GM12874 (cell line): ENCODE measurements around the gene SLC25A11.

Source experiments
- CTCF ChIP-seq: IDR thresholded peaks from 2 replicates; pipeline ENCODE4 v1.5.1; 2011; ENCODE audit warnings: low read depth, mild to moderate bottlenecking, control low read depth, low read length, moderate library complexity; ENCODE audit not compliant: insufficient read depth

The SLC25A11 gene

DNA sequence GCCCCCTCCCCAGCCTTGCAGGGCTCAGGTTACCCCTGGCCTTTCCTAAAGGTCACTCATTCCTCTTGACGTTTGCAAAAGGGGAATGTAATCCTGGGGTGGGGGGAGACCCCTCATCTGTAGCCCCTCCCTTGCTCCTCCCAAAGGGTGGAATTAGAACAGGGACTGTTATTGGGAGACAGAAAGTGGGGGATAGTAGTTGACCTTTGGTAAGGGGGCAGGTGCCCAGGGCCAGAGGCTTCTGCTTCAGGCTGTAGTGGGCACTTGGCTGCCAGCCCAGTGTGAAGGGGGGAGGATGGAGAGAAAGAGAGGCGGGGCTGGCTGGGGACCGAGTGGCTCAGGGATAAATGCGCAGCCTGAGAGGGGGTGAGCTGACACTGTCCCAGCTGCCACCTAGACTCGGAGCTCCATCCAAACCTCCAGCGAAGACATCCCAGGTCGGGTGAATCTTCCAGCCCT, 10.9 kb upstream of the SLC25A11 start, which contains the start of gene ENO3:
ENO3 (plus strand) TSS at position 374 of the 459 bp plus-strand sequence. CDS start 711 bp downstream, outside the sequence.
- no peak for TF ChIP-seq CTCF

- TF ChIP-seq CTCF = no peak
Observed at GRCh38 chr17:4950075-4950745, 10.4 kb upstream of the SLC25A11 start.

DNA sequence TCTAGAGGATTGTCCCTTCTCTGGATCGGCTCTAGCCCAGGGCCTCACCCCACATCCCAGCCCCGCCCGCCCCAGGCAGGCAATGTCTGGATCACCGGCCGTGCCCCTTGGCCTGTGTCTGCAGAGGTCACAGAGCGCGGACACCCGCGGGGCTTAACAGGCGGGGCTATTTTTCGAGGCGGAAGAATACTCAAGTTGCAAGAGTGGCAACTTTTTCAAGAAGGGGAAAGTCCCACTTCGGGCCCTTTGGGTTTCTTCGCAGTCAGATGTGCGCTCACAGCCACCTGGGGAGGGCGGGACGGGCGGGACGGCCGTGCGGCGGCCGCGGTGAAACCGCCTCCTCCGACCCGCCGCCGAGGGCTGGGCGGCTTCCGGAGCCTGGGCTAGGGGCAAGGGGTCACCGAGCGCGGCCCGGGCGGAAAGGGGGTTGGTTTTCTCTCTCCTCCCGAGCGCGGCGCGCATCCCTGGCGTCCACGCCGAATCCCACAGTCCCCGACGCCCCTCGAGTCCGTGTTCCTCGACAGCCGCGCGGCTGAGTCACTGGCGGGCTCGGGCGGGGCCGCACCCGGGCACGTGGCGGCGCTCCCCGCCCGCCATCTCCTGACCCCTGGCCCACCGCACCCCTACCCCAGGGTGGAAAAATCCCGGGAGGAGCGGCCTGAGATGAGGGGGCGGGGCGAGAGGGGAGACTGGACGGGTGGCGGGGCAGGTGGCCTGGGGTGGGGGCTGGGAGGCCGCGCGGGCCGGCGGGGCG, 9.7 kb upstream of the SLC25A11 start:
- no peak for TF ChIP-seq CTCF

DNA sequence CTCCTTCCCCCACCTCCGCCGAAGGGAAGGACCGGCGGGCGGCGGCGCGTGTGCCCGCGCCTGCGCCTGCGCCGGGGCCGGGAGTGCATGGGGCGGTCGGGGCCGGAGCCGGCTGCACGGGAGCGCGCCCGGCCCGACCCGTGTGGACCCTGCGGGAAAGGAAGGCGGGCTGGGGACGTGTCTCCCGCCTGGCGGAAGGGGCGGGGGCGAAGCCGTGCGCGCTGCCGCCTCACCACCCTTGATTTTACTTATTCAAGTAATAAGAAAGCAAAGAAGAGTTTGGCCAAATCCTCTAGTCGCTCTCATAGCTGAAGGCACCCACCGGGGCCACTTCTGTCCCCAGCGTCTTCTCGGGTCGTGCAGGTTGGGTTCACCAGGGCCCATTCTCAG, 9.1 kb upstream of the SLC25A11 start:
- no peak for TF ChIP-seq CTCF

DNA sequence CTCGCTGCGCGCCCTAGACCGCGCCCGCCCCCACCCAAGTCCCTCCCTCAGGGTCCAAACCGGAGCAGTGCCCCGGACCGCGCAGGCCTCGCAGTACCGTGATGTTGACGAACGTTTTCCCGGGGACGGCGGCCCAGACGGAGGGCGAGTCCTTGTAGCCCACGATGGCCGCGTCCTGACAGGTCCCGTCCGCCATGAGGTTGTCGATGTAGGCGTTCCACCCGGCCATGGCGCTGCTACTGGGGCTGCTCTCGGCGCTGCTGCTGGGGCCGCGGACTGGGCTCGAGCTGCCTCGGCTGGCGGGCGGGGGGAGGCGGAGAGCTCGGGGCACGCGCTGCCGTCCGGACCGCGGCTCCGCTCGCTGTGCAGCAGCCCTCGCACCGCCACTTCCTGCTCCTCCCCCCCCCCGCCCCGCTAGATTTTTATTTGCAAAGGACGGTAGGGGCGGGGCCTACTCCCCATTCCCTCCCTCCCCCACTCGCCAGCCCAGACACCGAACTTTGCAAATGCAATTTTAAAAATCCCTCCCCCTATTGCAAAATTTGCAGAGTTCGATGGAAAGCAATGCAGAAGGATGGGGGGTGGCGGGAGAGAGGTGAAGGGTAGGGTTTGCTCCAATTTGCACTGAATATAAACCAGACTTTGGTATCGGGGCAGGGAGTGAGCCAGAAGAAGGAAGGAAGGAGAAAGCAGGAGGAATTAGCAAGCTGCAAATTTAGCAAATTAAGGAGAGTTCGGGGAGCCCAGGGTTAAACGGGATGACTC, 8.5 kb upstream of the SLC25A11 start, which contains the start of gene PFN1:
PFN1 (minus strand) TSS at position 365 of the 765 bp plus-strand sequence; CDS start at position 229, 136 bp downstream.
- no peak for TF ChIP-seq CTCF

DNA sequence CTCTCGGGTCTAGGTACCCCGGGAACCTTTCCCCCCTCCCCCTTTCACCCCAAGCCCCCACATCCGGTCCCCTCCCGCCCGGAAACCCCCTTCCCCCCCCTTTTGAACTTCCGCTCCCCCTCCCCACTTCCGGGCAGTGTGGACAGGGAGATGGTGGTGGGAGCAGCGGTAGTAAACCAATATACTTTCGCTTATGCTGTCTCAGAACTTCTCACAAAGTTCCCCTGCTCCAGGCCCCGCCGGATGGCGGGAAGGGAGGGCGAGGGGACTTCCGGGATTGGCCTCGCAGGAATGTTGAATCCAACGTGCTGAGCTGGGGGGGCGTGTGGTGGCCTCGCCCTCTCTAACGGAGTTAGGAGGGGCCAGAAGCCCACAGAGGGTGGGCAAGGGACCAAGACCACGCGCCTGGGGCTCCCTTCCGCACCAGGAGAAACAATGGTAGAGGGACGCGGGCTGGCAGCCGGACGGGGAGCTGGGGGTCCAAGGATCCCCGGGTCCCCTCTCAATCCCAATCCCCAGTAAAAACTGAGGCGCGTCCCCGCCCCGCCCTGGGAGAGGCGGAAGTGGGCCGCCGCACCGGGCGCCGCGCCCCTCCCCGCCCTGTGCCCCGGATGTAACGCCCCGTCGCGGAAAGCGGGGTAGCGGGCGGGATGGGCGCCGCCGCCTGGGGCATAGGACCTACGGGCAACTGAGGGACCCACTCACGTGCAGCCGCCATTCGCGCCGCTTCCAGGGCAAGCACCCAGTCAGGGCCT, 7.7 kb upstream of the SLC25A11 start:
- no peak for TF ChIP-seq CTCF

DNA sequence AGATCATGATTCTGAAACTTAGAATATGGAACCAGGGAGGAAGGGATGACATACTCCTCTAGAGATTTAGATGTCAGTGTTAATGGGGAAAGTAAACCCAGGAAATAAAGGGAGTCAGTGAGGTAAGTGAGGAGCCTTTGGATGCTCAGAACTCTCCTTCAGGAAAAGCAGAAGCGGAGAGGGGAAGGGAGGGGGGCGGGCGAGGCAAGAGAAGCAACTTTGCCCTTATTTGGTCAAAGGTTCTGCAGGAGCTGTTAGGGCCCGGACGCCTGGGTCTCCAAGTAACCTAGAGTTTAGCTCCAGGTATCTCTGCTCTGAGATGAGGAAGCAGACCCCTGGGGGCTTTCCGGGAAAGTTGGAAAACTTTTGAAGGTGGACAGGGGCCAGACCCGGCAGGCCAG, 7.2 kb upstream of the SLC25A11 start:
- TF ChIP-seq CTCF = no peak
